MCF 10A (cell line): ENCODE data around the gene C10orf95. TPM values are rescaled to one million over a fixed set of nuclear protein-coding genes. Genes with fewer than 3 reads are reported as not detected.
A peak's percentile ranks its signal among the peaks of the same experiment; 100 is the strongest.

Experiments
- BruUV-seq: library from RNA; stranded (reverse); fragments of 400-500 nt; replicated peaks from 2 replicates; lab custom pipeline; 2021; lab: Mats Ljungman, UMichigan
- CTCF ChIA-PET: fragments of 300-600 bp; sonication (Branson Sonifier 250); formaldehyde crosslinking; extraction: SDS; loops from one replicate; lab custom pipeline; 2021; ENCODE audit warnings: antibody characterized with exemption, inconsistent platforms; lab: Yijun Ruan, JAX
- POLR2A ChIA-PET: fragments of 300-600, 350-650 bp; sonication (Branson Sonifier 250); formaldehyde crosslinking; extraction: SDS; loops from one replicate; lab custom pipeline; 2020; ENCODE audit warnings: antibody characterized with exemption, inconsistent platforms; lab: Yijun Ruan, JAX
- DNase-seq: peaks from one replicate; pipeline ENCODE4 v3.0.0-alpha.2; 2018; ENCODE audit not compliant: unreplicated experiment
- H3K27ac Mint-ChIP-seq: one replicate; pipeline ENCODE4 v1.8.0; 2022; ENCODE audit warnings: mild to moderate bottlenecking, low read depth, mixed read lengths; ENCODE audit not compliant: unreplicated experiment
- H3K27me3 Mint-ChIP-seq: one replicate; pipeline ENCODE4 v1.8.0; 2022; ENCODE audit warnings: mixed read lengths; ENCODE audit not compliant: insufficient read depth, unreplicated experiment
- H3K36me3 Mint-ChIP-seq: one replicate; pipeline ENCODE4 v1.8.0; 2022; ENCODE audit warnings: mild to moderate bottlenecking, moderate library complexity, mixed read lengths; ENCODE audit not compliant: insufficient read depth, unreplicated experiment
- H3K4me1 Mint-ChIP-seq: one replicate; pipeline ENCODE4 v1.8.0; 2022; ENCODE audit warnings: mixed read lengths; ENCODE audit not compliant: insufficient read depth, unreplicated experiment
- H3K4me3 Mint-ChIP-seq: one replicate; pipeline ENCODE4 v1.8.0; 2022; ENCODE audit warnings: mild to moderate bottlenecking, moderate library complexity, mixed read lengths; ENCODE audit not compliant: unreplicated experiment
- H3K9me3 Mint-ChIP-seq: one replicate; pipeline ENCODE4 v1.8.0; 2022; ENCODE audit warnings: mixed read lengths; ENCODE audit not compliant: unreplicated experiment
- intact Hi-C: fragments of 100-400 bp; cut with micrococcal nuclease; formaldehyde crosslinking; loops from 2 replicates; pipeline ENCODE4 v1.14.1; 2022
- microRNA-seq: library from miRNA; unstranded; fragments of <30 nt; microRNA quantifications from one replicate; pipeline ENCODE4 v1.2.0, GENCODE V29; 2022
- total RNA-seq: library from RNA; stranded (reverse); gene quantifications from 2 replicates; pipeline ENCODE4 v1.2.3, GENCODE V29; 2022
- TF ChIP-seq, protein P1 (sequence below): fragments of 200-600 bp; IDR thresholded peaks from one replicate; pipeline ENCODE4 v1.8.0; 2022; ENCODE audit warnings: antibody characterized with exemption, mild to moderate bottlenecking; ENCODE audit not compliant: unreplicated experiment

The C10orf95 gene
- total RNA-seq, 1 experiment from 2014 or later, result 0.63 TPM

DNA sequence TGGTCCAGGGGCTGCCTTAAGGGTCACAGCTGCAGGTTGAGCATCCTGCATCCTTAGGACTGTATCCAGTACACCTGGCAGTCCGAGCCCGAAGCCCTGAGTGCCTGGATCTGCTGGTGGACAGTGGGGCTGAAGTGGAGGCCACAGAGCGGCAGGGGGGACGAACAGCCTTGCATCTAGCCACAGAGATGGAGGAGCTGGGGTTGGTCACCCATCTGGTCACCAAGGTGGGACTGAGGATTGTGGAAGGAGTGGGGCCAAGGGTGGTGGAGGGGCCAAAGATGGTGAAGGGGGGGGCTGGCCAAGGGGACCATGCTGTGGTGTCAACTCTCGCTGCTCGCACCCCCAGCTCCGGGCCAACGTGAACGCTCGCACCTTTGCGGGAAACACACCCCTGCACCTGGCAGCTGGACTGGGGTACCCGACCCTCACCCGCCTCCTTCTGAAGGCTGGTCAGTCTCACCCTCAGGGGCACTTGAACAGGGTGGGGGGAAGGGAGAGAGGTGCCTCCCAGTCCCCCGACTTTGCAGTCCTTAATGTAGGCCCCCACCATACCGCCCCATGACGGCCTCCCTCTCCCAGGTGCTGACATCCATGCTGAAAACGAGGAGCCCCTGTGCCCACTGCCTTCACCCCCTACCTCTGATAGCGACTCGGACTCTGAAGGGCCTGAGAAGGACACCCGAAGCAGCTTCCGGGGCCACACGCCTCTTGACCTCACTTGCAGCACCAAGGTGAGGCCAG, 50.6 kb downstream of the C10orf95 start:
- TF ChIP-seq, protein P1, sequence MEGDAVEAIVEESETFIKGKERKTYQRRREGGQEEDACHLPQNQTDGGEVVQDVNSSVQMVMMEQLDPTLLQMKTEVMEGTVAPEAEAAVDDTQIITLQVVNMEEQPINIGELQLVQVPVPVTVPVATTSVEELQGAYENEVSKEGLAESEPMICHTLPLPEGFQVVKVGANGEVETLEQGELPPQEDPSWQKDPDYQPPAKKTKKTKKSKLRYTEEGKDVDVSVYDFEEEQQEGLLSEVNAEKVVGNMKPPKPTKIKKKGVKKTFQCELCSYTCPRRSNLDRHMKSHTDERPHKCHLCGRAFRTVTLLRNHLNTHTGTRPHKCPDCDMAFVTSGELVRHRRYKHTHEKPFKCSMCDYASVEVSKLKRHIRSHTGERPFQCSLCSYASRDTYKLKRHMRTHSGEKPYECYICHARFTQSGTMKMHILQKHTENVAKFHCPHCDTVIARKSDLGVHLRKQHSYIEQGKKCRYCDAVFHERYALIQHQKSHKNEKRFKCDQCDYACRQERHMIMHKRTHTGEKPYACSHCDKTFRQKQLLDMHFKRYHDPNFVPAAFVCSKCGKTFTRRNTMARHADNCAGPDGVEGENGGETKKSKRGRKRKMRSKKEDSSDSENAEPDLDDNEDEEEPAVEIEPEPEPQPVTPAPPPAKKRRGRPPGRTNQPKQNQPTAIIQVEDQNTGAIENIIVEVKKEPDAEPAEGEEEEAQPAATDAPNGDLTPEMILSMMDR, result no peak
- peak overlapping the region; percentile 48 for H3K4me3 Mint-ChIP-seq

DNA sequence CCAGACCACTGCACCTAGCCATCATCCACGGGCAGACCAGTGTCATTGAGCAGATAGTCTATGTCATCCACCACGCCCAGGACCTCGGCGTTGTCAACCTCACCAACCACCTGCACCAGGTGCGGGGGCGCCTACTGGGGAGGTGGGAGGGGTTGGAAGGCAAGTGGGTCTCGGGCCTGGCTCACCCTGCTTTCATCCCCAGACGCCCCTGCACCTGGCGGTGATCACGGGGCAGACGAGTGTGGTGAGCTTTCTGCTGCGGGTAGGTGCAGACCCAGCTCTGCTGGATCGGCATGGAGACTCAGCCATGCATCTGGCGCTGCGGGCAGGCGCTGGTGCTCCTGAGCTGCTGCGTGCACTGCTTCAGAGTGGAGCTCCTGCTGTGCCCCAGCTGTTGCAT, 51.3 kb downstream of the C10orf95 start:
- DNase-seq, result no peak
- Mint-ChIP-seq H3K9me3 (no peaks in the 10 kb centered on the region), H3K27ac (no peak overlapping the region), H3K36me3 (peaks cover 50% of the 10 kb centered on the region), H3K4me3 (no peak overlapping the region), H3K27me3 (no peaks in the 10 kb centered on the region), H3K4me1 (peaks cover 23% of the 10 kb centered on the region)
- BruUV-seq, result no TSS peak
- intact Hi-C loops, result no loop called here
- ChIA-PET CTCF (interaction anchor here (0.6 to 10.5 kb wide), 33 partner anchors 10 to 322 kb away, joined by 3 to 137 read pairs (median 4); partner anchors contain the start of genes C10orf95, ELOVL3, FBXL15 and GBF1), POLR2A (interaction anchor here (0.5 to 8.4 kb wide), 6 partner anchors 22 to 285 kb away, joined by 3 to 90 read pairs (median 5); partner anchors contain the start of genes C10orf95 and FBXL15)
- TF ChIP-seq, protein P1, result no peak

More for the DNA sequence above, 50.6 kb downstream of the C10orf95 start:
- CTCF ChIA-PET, result interaction anchor here (0.6 to 10.5 kb wide), 19 partner anchors 9 to 322 kb away, joined by 3 to 137 read pairs (median 4); partner anchors contain the start of genes C10orf95 and FBXL15
- Mint-ChIP-seq H3K27me3 (no peaks in the 10 kb centered on the region), H3K27ac (no peak overlapping the region), H3K4me1 (peaks cover 23% of the 10 kb centered on the region), H3K36me3 (peaks cover 50% of the 10 kb centered on the region), H3K9me3 (no peaks in the 10 kb centered on the region)
- intact Hi-C loops, result no loop called here
- BruUV-seq, result no TSS peak
- POLR2A ChIA-PET, result interaction anchor here (1.2 to 8.4 kb wide), 3 partner anchors 21 to 171 kb away, joined by 4 to 90 read pairs (median 5); partner anchors contain the start of genes C10orf95 and FBXL15
- DNase-seq, result no peak

Small RNA genes lying within 50 kb of the gene (microRNA-seq; reads per million reads assigned to microRNA genes)
- gene MIR146B, result 327 reads per million, percentile 80 among the genes with 10 or more reads in this experiment

Other genes starting within 250 kb of the C10orf95 start
- gene ELOVL3, start 225.2 kb downstream of the C10orf95 start, total RNA-seq, result not detected in 2 replicates
- not detected in 2 replicates for gene PITX3, start 210.0 kb downstream of the C10orf95 start, total RNA-seq
- 50.0 and 50.6 TPM in 2 replicates for gene GBF1, start 206.0 kb downstream of the C10orf95 start, total RNA-seq
- gene NFKB2, start 55.8 kb downstream of the C10orf95 start, total RNA-seq, result 60.9 and 76.2 TPM in 2 replicates
- 0.66 and 0.75 TPM in 2 replicates for gene PSD, start 32.8 kb downstream of the C10orf95 start, total RNA-seq
- 11.1 and 11.3 TPM in 2 replicates for gene FBXL15, start 30.7 kb downstream of the C10orf95 start, total RNA-seq
- 55.0 and 64.5 TPM in 2 replicates for gene CUEDC2, start 19.0 kb downstream of the C10orf95 start, total RNA-seq
- 60.1 and 75.3 TPM in 2 replicates for gene ACTR1A, start 51.2 kb upstream of the C10orf95 start, total RNA-seq
- gene SUFU, start 52.4 kb upstream of the C10orf95 start, total RNA-seq, result 6.3 TPM in 2 replicates
- gene TRIM8, start 192.9 kb upstream of the C10orf95 start, total RNA-seq, result 73.5 and 78.1 TPM in 2 replicates